A549 (cell line): ENCODE results near the gene STARD13. TPM values are rescaled to one million over a fixed set of nuclear protein-coding genes. Genes with fewer than 3 reads are reported as not detected.

Experiments
- ATAC-seq, 2 experiments: fragments of 200-7000 bp in 1 of 2; fragments of >200 bp in 1 of 2; cut with Nextera tagmentation in 1 of 2; cut with Tn5 transposase in 1 of 2; 3 replicates each; pipeline versions ENCODE4 v1.8.0 to v1.9.1; 2018 to 2020; ENCODE audit warnings: mild to moderate bottlenecking in 1 of 2, moderate library complexity in 1 of 2
- CTCF ChIA-PET: fragments of 300-600 bp; sonication (Branson Sonifier 250); formaldehyde crosslinking; extraction: SDS; loops from one replicate; lab custom pipeline; 2021; ENCODE audit warnings: antibody characterized with exemption, inconsistent platforms; lab: Yijun Ruan, JAX
- POLR2A ChIA-PET: fragments of 350-600 bp; formaldehyde crosslinking; extraction: SDS; loops from one replicate; lab custom pipeline; 2021; ENCODE audit warnings: antibody characterized with exemption, inconsistent platforms; lab: Yijun Ruan, JAX
- DNase-seq, 2 experiments: peaks; one replicate each; pipeline versions ENCODE4 v3.0.0 to v3.0.0-alpha.2; 2011 to 2016; ENCODE audit warnings: low read depth in 1 of 2, low spot score in 1 of 2
- FAIRE-seq: peaks from 2 replicates; lab custom pipeline; 2011; peaks lifted over from hg19 to GRCh38; lab: Jason Lieb, UNC
- H3K27ac ChIP-seq, 2 experiments: fragments of >200 bp; sonication (Bioruptor Twin); formaldehyde crosslinking; 3 replicates each; pipeline ENCODE4 v1.5.1; 2016 to 2017
- H3K4me1 ChIP-seq: fragments of >200 bp; sonication (Bioruptor Twin); formaldehyde crosslinking; 3 replicates; pipeline ENCODE4 v1.6.1; 2016
- H3K4me2 ChIP-seq: fragments of >200 bp; sonication (Bioruptor Twin); formaldehyde crosslinking; 3 replicates; pipeline ENCODE4 v1.6.1; 2016
- H3K4me3 ChIP-seq: fragments of >200 bp; sonication (Bioruptor Twin); formaldehyde crosslinking; 3 replicates; pipeline ENCODE4 v1.5.1; 2016
- H3K9me3 ChIP-seq: fragments of >200 bp; sonication (Bioruptor Twin); formaldehyde crosslinking; 3 replicates; pipeline ENCODE4 v1.6.1; 2016
- BHLHE40 ChIP-seq: IDR thresholded peaks from 2 replicates; pipeline ENCODE4 v1.6.1; 2012; ENCODE audit warnings: low read depth, low read length, inconsistent platforms
- CEBPB ChIP-seq, 2 experiments: fragments of >200 bp in 1 of 2; sonication (Bioruptor Twin) in 1 of 2; formaldehyde crosslinking in 1 of 2; IDR thresholded peaks; 2 replicates each; pipeline ENCODE4 v1.6.1; 2012 to 2016
- CHD2 ChIP-seq: fragments of 150-350 bp; IDR thresholded peaks from 2 replicates; pipeline ENCODE4 v1.6.1; 2014; ENCODE audit warnings: low read length; ENCODE audit not compliant: partially characterized antibody
- CHD4 ChIP-seq: fragments of 200-600 bp; sonication (generic); IDR thresholded peaks from 2 replicates; pipeline ENCODE4 v1.6.1; 2016; ENCODE audit warnings: antibody characterized with exemption, mild to moderate bottlenecking, borderline replicate concordance
- EHF ChIP-seq: fragments of 250-450 bp; sonication (Bioruptor Pico); IDR thresholded peaks from 2 replicates; pipeline ENCODE4 v1.5.0; 2020; ENCODE audit warnings: mild to moderate bottlenecking
- ESRRA ChIP-seq: fragments of 150-350 bp; IDR thresholded peaks from 2 replicates; pipeline ENCODE4 v1.6.1; 2014; ENCODE audit warnings: mild to moderate bottlenecking, low read length, borderline replicate concordance
- FOXS1 ChIP-seq: fragments of 250-450 bp; sonication (Bioruptor Pico); IDR thresholded peaks from 2 replicates; pipeline ENCODE4 v1.5.0; 2020; ENCODE audit warnings: mild to moderate bottlenecking, moderate library complexity
- HES2 ChIP-seq: fragments of >200 bp; sonication (Bioruptor Twin); formaldehyde crosslinking; IDR thresholded peaks from 2 replicates; pipeline ENCODE4 v1.6.1; 2016
- HEYL ChIP-seq: fragments of 250-450 bp; sonication (Bioruptor Pico); IDR thresholded peaks from 2 replicates; pipeline ENCODE4 v1.8.0; 2021; ENCODE audit warnings: mild to moderate bottlenecking, moderate library complexity
- HOXA7 ChIP-seq: fragments of 250-450 bp; sonication (Bioruptor Pico); IDR thresholded peaks from 2 replicates; pipeline ENCODE4 v1.5.0; 2020; ENCODE audit warnings: mild to moderate bottlenecking, moderate library complexity
- HOXB13 ChIP-seq: fragments of 250-450 bp; sonication (Bioruptor Pico); IDR thresholded peaks from 2 replicates; pipeline ENCODE4 v1.5.0; 2020; ENCODE audit warnings: low read depth, mild to moderate bottlenecking, moderate library complexity
- JUN ChIP-seq, 2 experiments: fragments of >200 bp; sonication (Bioruptor Twin); formaldehyde crosslinking; IDR thresholded peaks; 2 replicates in 1 of 2; 3 replicates in 1 of 2; pipeline ENCODE4 v1.6.1; 2016 to 2017
- JUNB ChIP-seq: fragments of >200 bp; sonication (Bioruptor Twin); formaldehyde crosslinking; IDR thresholded peaks from 2 replicates; pipeline ENCODE4 v1.6.1; 2016
- KDM1A ChIP-seq: fragments of 200-600 bp; sonication (generic); IDR thresholded peaks from 2 replicates; pipeline ENCODE4 v1.6.1; 2016; ENCODE audit warnings: low read depth, mild to moderate bottlenecking
- KDM5A ChIP-seq: fragments of 200-600 bp; sonication (generic); IDR thresholded peaks from 2 replicates; pipeline ENCODE4 v1.6.1; 2016; ENCODE audit warnings: antibody characterized with exemption, mild to moderate bottlenecking
- MAFK ChIP-seq: fragments of 450-650 bp; IDR thresholded peaks from 2 replicates; pipeline ENCODE4 v1.6.1; 2014; ENCODE audit not compliant: partially characterized antibody
- MAX ChIP-seq: IDR thresholded peaks from 2 replicates; pipeline ENCODE4 v1.6.1; 2012
- NPAS2 ChIP-seq: fragments of 250-450 bp; sonication (Bioruptor Pico); IDR thresholded peaks from 2 replicates; pipeline ENCODE4 v1.8.0; 2022; ENCODE audit warnings: mild to moderate bottlenecking, moderate library complexity, borderline replicate concordance
- NR3C1 ChIP-seq: fragments of >200 bp; sonication (Bioruptor Twin); formaldehyde crosslinking; IDR thresholded peaks from 3 replicates; pipeline ENCODE4 v1.6.1; 2017
- POLR2AphosphoS2 ChIP-seq: conservative IDR thresholded peaks from 2 replicates; pipeline ENCODE4 v1.6.1; 2012; ENCODE audit warnings: low read length, improper control_type of control experiment, inconsistent platforms
- RCOR1 ChIP-seq: fragments of 150-350 bp; IDR thresholded peaks from 2 replicates; pipeline ENCODE4 v1.6.1; 2014; ENCODE audit warnings: antibody characterized with exemption, low read length, low read depth
- RNF2 ChIP-seq: fragments of 200-600 bp; sonication (generic); IDR thresholded peaks from 2 replicates; pipeline ENCODE4 v1.6.1; 2016; ENCODE audit warnings: low read depth, mild to moderate bottlenecking, antibody characterized with exemption, moderate library complexity, borderline replicate concordance
- TFCP2L1 ChIP-seq: fragments of 250-450 bp; sonication (Bioruptor Pico); IDR thresholded peaks from 2 replicates; pipeline ENCODE4 v1.5.0; 2021; ENCODE audit warnings: mild to moderate bottlenecking
- ZNF302 ChIP-seq: fragments of 250-450 bp; sonication (Bioruptor Pico); IDR thresholded peaks from 2 replicates; pipeline ENCODE4 v1.9.0; 2021; ENCODE audit warnings: inconsistent platforms, mild to moderate bottlenecking, moderate library complexity
- WGBS: methylation state at CpG from one replicate; pipeline ENCODE4 v1.1.6; 2017; ENCODE audit errors: missing lambda C conversion rate; 5-methylcytosine and 5-hydroxymethylcytosine counted together
- polyA plus RNA-seq, 4 experiments: library from polyadenylated mRNA; depleted of rRNA in 3 of 4; stranded (reverse); fragments of >200 nt; fragmentation: RNase III in 1 of 4; extraction: RNeasy Plus Mini Kit Qiagen cat#74134 plus additional on column Dnase treatment in 1 of 4; gene quantifications; 2 replicates in 3 of 4; 3 replicates in 1 of 4; pipeline ENCODE4 v1.2.3, GENCODE V29; 2011 to 2017
- TF ChIP-seq, protein P1 (sequence below): fragments of 250-450 bp; sonication (Bioruptor Pico); IDR thresholded peaks from 2 replicates; pipeline ENCODE4 v1.5.0; 2021; ENCODE audit warnings: mild to moderate bottlenecking, moderate library complexity, borderline replicate concordance
- TF ChIP-seq, protein P2 (sequence below): fragments of 450-650 bp; IDR thresholded peaks from 2 replicates; pipeline ENCODE4 v1.6.1; 2014; ENCODE audit warnings: antibody characterized with exemption
- TF ChIP-seq, protein P3 (sequence below): IDR thresholded peaks from 2 replicates; pipeline ENCODE4 v1.6.1; 2012

Gene STARD13
- polyA plus RNA-seq, 2 of the 4 experiments (the other 2 are of a cell fraction) = 2.4 to 2.8 TPM

- TF ChIP-seq, protein P1, sequence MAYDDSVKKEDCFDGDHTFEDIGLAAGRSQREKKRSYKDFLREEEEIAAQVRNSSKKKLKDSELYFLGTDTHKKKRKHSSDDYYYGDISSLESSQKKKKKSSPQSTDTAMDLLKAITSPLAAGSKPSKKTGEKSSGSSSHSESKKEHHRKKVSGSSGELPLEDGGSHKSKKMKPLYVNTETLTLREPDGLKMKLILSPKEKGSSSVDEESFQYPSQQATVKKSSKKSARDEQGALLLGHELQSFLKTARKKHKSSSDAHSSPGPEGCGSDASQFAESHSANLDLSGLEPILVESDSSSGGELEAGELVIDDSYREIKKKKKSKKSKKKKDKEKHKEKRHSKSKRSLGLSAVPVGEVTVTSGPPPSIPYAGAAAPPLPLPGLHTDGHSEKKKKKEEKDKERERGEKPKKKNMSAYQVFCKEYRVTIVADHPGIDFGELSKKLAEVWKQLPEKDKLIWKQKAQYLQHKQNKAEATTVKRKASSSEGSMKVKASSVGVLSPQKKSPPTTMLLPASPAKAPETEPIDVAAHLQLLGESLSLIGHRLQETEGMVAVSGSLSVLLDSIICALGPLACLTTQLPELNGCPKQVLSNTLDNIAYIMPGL = no peak
- TF ChIP-seq ZNF302 (CRISPR knock-in tag) (no peak), MAX (peak; percentile 33; the same call in 1 of the 2 replicates), FOXS1 (CRISPR knock-in tag) (no peak), JUNB (peak; percentile 62), POLR2AphosphoS2 (no peak), ESRRA (no peak), KDM5A (no peak), CEBPB (IDR thresholded peaks at IDR 0.05) (no peak), CHD4 (no peak), NR3C1 (no peak)
These were observed 34.4 kb downstream of the STARD13 start (continued) for GRCh38 chr13:33251131-33251661.

GRCh38 chr13:33250609-33251008, 34.9 kb downstream of the STARD13 start:
- TF ChIP-seq HEYL (CRISPR knock-in tag) = no peak
- no peak for TF ChIP-seq RCOR1
- no peak for TF ChIP-seq BHLHE40
- TF ChIP-seq, protein P2, sequence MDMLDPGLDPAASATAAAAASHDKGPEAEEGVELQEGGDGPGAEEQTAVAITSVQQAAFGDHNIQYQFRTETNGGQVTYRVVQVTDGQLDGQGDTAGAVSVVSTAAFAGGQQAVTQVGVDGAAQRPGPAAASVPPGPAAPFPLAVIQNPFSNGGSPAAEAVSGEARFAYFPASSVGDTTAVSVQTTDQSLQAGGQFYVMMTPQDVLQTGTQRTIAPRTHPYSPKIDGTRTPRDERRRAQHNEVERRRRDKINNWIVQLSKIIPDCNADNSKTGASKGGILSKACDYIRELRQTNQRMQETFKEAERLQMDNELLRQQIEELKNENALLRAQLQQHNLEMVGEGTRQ = no peak
- TF ChIP-seq, protein P3, sequence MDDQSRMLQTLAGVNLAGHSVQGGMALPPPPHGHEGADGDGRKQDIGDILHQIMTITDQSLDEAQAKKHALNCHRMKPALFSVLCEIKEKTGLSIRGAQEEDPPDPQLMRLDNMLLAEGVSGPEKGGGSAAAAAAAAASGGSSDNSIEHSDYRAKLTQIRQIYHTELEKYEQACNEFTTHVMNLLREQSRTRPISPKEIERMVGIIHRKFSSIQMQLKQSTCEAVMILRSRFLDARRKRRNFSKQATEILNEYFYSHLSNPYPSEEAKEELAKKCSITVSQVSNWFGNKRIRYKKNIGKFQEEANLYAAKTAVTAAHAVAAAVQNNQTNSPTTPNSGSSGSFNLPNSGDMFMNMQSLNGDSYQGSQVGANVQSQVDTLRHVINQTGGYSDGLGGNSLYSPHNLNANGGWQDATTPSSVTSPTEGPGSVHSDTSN = no peak
- no peak for TF ChIP-seq RNF2
- no peak for TF ChIP-seq EHF (CRISPR knock-in tag)
- TF ChIP-seq ZNF302 (CRISPR knock-in tag) = no peak
- no peak for TF ChIP-seq JUN (IDR thresholded peaks at IDR 0.05)
- TF ChIP-seq CEBPB (IDR thresholded peaks at IDR 0.05) = no peak
- no peak for TF ChIP-seq CHD4
- TF ChIP-seq ESRRA = no peak
- no peak for TF ChIP-seq HOXA7 (CRISPR knock-in tag)
- TF ChIP-seq CHD2 = no peak
- CTCF ChIA-PET = no interaction called here
- Histone ChIP-seq H3K27ac (peak overlapping the region; percentile 39 to 51; a peak in 4 of 6 replicates), H3K4me1 (peaks cover 16% of the 10 kb centered on the region; the same call in 2 of the 3 replicates), H3K9me3 (no peaks in the 10 kb centered on the region), H3K4me2 (peak overlapping the region; percentile 60), H3K4me3 (no peak overlapping the region)
- POLR2A ChIA-PET = interaction anchor here (1.2 kb wide), 1 partner anchor 35 kb away, joined by 3 read pairs; no protein-coding TSS in a partner anchor
- no peak for ATAC-seq
- no peak for DNase-seq
- no peak for FAIRE-seq

DNA sequence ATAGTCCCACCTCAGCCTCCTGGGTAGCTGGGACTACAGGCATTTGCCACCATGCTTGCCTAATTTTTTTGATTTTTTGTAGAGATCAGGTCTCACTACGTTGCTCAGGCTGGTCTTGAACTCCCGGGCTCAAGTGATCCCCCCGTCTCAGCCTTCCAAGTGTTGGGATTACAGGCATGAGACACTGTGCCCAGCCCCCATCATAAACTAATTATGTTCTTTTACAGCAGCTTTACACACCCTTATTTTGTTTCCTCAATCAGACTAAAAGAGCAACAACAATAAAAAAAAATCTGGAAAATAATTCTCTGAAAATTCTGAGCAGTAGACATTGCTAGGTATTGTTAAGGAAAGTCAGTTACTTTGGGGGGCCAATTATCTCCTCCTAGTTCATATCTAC, 35.7 kb downstream of the STARD13 start:
- H3K27ac ChIP-seq = no peak overlapping the region
- ATAC-seq (no peak), DNase-seq (no peak), FAIRE-seq (no peak)
- no peak overlapping the region for H3K4me3 ChIP-seq
- H3K9me3 ChIP-seq = no peaks in the 10 kb centered on the region
- CTCF ChIA-PET = no interaction called here
- peaks cover 16% of the 10 kb centered on the region; the same call in 2 of the 3 replicates for H3K4me1 ChIP-seq
- no peak overlapping the region for H3K4me2 ChIP-seq
- 94% methylated on average over 3 of the region's 3 CpGs for WGBS
- POLR2A ChIA-PET = no interaction called here
- TF ChIP-seq TFCP2L1 (no peak), NPAS2 (CRISPR knock-in tag) (no peak), HES2 (no peak), KDM1A (no peak), CEBPB (IDR thresholded peaks at IDR 0.05) (no peak), CHD2 (no peak), MAFK (no peak), MAX (no peak), BHLHE40 (no peak), HOXB13 (no peak)
- TF ChIP-seq, protein P3 = no peak
- TF ChIP-seq, protein P1 = no peak
